GM19099 (cell line): ENCODE data around the gene ASIP.

ENCODE experiments used
- POLR2A ChIP-seq: IDR thresholded peaks from 3 replicates; pipeline ENCODE4 v1.6.1; 2011; ENCODE audit warnings: low read depth; ENCODE audit not compliant: insufficient read length; ENCODE audit errors: extremely low read depth

The ASIP gene

GRCh38 chr20:34300256-34300806 is 59.1 kb downstream of the ASIP start:
- TF ChIP-seq POLR2A = no peak

DNA sequence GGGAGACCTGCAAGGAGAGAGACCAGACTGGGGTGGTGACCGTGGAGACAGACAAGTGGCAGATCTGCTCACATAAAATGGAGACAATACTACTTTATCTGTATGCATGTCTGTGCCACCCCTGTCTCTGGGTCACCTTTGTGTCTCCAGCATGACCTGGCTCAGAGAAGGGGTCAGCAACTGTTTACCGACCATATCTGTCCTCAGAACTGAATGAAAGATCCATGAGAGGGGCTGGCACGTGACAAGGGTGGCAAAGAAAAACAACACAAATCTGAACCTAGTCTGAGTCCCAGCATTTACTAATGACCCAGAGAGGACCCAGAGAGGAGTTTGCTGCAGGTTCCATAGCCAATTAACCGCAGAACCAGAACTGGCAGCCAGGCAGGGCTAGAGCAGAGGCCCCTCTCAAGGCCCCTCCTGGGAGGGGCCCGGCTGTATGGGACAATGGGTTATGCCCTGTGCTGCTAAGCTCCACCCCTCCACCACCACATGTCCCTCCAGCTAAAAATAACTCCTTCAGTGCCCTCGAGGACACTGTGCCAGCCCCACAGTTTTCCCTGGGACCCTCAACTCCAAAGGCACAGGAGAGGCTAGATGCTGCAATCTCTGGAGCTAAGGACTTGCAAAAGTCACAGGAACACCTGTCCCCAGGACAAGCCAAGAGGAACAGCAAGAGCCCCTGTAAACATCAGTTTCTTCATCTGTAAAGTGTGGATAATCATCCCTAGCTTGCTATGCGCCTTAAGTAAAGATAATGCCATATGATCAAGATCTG is 59.8 kb downstream of the ASIP start:
- no peak for TF ChIP-seq POLR2A

GRCh38 chr20:34301587-34302311 is 60.5 kb downstream of the ASIP start:
- TF ChIP-seq POLR2A = no peak

GRCh38 chr20:34302312-34302722 is 61.1 kb downstream of the ASIP start:
- TF ChIP-seq POLR2A = no peak

DNA sequence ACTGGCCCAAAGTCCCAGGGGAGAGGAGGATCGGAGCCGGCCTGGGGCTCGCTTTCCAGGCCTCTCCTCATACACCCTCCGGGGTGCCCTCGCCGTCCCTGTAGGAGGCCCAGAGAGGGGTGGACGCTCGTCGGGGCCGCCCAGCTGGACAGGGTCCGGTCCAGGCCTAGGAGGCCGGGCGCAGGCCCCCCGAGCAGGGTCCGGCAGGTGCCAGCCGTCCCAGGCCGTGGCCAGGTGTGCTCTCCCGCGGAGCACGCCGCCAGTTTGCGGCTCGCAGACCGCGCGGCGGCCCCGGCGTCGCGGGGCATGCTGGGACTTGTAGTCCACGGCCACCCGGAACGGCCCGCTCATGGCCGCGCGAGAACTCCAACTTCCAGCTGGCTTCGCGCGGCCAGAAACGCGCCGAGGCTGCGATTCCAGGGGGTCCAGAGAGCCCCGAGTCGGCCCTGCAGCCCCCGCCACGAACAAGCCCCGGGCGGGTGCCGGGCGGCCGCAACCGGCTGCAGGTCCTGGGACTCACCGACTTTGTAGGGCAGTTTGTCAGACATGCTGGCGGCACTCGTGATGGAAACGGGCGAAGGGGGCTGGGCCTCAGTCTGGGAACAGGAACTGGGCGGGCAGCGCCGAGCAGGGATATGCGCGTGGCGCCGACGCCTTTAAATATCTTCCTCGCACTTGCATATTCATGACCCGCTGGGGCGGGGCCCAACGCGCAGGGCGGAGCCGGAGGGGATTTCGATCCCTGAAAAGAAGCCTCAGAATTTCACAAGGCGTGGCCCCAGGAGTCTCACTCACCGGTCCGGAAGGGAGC is 61.7 kb downstream of the ASIP start, which contains the start of gene AHCY:
AHCY (minus strand) TSS at position 633 of the 811 bp plus-strand sequence; CDS start at position 548, 85 bp downstream.
- TF ChIP-seq POLR2A = peak; percentile 81

DNA sequence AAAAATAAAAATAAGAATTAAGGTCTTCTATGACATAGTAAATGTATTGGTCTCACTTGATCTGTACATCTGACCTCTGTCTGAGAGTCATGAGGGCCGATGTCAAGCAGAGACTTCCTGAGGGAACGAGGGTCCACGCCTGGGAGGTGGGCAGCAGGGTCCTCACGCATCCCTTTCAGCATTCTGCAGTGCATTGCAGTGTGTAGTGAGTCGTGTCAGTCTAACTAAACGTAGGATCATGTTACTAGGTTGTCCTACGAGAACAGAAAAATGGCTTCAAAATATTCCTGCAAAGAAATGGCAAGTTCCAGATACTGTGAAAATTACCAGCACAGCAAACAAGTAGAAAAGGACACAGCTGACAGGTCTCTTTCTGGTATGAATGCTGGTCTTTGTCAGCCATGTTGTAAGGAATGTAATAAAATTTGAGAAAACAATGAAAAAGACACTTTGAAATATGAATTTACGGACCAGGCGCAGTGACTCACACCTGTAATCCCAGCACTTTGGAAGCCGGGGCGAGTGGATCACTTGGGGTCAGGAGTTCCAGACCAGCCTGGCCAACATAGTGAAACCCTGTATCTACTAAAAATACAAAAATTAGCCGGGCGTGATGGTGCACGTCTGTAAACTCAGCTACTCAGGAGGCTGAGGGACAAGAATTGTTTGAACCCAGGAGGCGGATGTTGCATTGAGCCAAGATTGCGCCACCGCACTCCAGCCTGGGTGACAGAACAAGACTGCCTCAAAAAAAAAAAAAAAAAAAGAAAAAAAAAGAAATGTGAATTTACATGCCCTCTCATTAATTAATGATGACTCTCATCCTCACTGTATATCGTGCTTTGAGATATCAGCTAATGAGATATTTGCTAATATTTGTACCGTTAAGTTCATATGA is 64.4 kb downstream of the ASIP start:
- no peak for TF ChIP-seq POLR2A

- TF ChIP-seq POLR2A = no peak
Observed at GRCh38 chr20:34309691-34310090, 68.5 kb downstream of the ASIP start.

GRCh38 chr20:34310481-34311117 is 69.4 kb downstream of the ASIP start:
- no peak for TF ChIP-seq POLR2A

DNA sequence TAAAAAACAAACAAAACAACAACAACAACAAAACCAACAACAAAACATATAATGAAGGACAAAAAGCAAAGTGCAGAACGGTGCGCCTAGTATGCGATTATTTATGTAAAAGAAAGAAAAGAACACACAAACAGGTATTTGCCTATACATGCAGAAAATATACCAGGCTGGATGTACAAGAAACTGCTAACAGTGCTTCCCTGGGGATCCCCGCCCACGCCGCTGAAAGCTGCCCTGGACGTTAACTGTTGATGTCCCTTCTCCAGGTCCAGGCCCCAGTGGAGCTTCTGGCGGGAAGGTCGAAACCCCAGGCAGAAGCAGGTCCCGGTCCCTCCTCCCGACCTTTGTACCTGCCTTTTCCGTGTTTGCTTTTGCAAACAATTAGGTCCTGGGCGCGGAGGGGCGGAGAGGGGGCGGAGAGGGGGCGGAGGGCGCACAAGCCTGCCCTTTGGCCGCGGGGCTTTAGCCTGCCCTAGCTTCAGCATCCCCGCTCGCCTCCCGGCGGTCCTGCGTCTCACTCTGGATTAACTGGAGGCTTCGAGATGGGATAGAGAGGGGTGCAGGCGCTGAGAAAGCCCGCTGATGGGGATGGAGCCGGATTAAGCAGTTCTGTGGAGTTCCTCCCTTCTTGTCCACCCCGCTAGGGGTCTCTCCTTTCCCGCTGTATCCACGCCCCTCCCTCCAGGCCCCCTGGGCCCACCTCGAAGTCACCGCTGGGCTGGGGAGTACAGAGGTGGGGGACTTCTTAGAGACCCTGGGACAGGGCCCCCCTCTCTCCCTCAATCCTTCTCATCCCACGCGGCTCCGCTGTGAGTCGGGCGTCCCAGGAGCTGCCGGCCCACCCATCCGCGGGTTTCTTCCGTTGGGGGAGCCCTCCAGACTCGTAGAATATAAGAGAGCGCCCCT is 70.1 kb downstream of the ASIP start:
- TF ChIP-seq POLR2A = no peak

DNA sequence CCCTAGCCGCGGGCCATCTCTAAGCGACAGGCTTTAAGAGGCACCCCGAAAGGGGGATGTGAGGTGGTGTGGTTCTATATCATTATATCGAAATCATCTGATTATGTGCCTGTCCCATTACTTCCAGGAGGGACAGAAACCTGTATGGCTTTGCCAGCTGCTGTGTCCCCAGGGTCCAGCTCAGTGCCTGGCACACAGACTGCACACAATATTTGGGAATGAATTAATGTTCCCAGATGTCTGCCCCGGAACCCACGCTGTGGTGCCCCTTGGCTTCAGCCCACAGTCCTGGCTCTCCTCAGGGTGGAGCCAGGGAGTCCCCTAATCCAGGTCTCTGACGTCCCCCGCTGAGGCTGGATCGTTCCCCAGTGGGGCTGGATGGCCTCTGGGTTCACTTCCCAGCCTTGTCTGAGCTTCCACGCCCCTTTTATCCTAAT is 70.8 kb downstream of the ASIP start:
- no peak for TF ChIP-seq POLR2A

- no peak for TF ChIP-seq POLR2A
Observed at GRCh38 chr20:34312544-34313217, 71.5 kb downstream of the ASIP start.

DNA sequence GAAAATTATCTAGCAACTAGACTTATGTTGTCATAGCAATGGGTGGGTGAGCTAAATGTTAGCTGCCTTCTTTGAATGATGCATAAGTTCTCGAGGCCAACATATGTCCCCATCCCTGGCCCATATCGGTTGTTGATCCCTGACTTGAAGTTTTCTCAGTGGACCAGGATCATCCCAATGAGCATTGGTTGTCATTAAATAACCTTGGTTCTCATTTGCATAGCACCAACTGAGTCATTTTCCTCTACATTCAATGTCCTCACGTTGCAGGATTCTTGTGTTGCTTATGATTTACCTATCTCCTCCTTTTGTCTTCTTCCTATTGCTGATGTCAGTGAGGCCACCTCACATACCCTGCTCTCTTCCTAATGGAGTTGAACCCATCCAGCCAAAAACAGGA is 74.0 kb downstream of the ASIP start:
- TF ChIP-seq POLR2A = no peak
